22Rv1 (cell line): ENCODE measurements around the gene COL5A1.

Source experiments
- ZFX ChIP-seq: fragments of 450-650 bp; IDR thresholded peaks from 2 replicates; pipeline ENCODE4 v1.6.1; 2017; ENCODE audit warnings: antibody characterized with exemption, borderline replicate concordance
- TF ChIP-seq, protein P1 (sequence below): fragments of 450-650 bp; IDR thresholded peaks from 2 replicates; pipeline ENCODE4 v1.5.1; 2017; ENCODE audit warnings: mild to moderate bottlenecking

GRCh38 chr9:134804871-134805270 is 163.3 kb downstream of the COL5A1 start:
- TF ChIP-seq, protein P1, sequence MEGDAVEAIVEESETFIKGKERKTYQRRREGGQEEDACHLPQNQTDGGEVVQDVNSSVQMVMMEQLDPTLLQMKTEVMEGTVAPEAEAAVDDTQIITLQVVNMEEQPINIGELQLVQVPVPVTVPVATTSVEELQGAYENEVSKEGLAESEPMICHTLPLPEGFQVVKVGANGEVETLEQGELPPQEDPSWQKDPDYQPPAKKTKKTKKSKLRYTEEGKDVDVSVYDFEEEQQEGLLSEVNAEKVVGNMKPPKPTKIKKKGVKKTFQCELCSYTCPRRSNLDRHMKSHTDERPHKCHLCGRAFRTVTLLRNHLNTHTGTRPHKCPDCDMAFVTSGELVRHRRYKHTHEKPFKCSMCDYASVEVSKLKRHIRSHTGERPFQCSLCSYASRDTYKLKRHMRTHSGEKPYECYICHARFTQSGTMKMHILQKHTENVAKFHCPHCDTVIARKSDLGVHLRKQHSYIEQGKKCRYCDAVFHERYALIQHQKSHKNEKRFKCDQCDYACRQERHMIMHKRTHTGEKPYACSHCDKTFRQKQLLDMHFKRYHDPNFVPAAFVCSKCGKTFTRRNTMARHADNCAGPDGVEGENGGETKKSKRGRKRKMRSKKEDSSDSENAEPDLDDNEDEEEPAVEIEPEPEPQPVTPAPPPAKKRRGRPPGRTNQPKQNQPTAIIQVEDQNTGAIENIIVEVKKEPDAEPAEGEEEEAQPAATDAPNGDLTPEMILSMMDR, result no peak
- no peak for TF ChIP-seq ZFX
